ENCODE data around the gene CDHR2.

- TF ChIP-seq, protein P1, sequence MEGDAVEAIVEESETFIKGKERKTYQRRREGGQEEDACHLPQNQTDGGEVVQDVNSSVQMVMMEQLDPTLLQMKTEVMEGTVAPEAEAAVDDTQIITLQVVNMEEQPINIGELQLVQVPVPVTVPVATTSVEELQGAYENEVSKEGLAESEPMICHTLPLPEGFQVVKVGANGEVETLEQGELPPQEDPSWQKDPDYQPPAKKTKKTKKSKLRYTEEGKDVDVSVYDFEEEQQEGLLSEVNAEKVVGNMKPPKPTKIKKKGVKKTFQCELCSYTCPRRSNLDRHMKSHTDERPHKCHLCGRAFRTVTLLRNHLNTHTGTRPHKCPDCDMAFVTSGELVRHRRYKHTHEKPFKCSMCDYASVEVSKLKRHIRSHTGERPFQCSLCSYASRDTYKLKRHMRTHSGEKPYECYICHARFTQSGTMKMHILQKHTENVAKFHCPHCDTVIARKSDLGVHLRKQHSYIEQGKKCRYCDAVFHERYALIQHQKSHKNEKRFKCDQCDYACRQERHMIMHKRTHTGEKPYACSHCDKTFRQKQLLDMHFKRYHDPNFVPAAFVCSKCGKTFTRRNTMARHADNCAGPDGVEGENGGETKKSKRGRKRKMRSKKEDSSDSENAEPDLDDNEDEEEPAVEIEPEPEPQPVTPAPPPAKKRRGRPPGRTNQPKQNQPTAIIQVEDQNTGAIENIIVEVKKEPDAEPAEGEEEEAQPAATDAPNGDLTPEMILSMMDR (IDR thresholded peaks at IDR 0.05): peak; percentile 53 to 77 (median 67)
- no peak for TF ChIP-seq POLR2A (IDR thresholded peaks at IDR 0.05)
Observed at GRCh38 chr5:176573564-176574296, 24.6 kb downstream of the CDHR2 start.
